Left ventricle myocardium inferior (tissue), 1 donor: Measurements from ENCODE around the gene PAQR7. TPM values are rescaled to one million over a fixed set of nuclear protein-coding genes. Genes with fewer than 3 reads are reported as not detected.
"Not testable (repeated sequence)": the region's sequence is repeated elsewhere in the genome, so short reads cannot be mapped to it uniquely, and the experiment has no call there.

Experiments
- DNase-seq: peaks from one replicate; pipeline ENCODE4 v3.0.0-alpha.2; 2020
- H3K27ac ChIP-seq: fragments of 200-600 bp; replicated peaks from 2 replicates; pipeline ENCODE4 v1.8.0; 2021
- H3K27me3 ChIP-seq: fragments of 200-600 bp; 2 replicates; pipeline ENCODE4 v1.8.0; 2021; ENCODE audit warnings: low read depth
- H3K36me3 ChIP-seq: fragments of 200-600 bp; 2 replicates; pipeline ENCODE4 v1.8.0; 2021
- H3K4me1 ChIP-seq: fragments of 200-600 bp; 2 replicates; pipeline ENCODE4 v1.8.0; 2021
- H3K4me3 ChIP-seq: fragments of 200-600 bp; 2 replicates; pipeline ENCODE4 v1.8.0; 2021; ENCODE audit warnings: mild to moderate bottlenecking, moderate library complexity
- H3K9me3 ChIP-seq: fragments of 200-600 bp; replicated peaks from 2 replicates; pipeline ENCODE4 v1.8.0; 2021
- CTCF ChIP-seq: fragments of 200-600 bp; IDR thresholded peaks from 2 replicates; pipeline ENCODE4 v1.8.0; 2021; ENCODE audit warnings: antibody characterized with exemption, mild to moderate bottlenecking, borderline replicate concordance
- intact Hi-C: fragments of 100-400 bp; cut with micrococcal nuclease; formaldehyde crosslinking; loops from one replicate; pipeline ENCODE4 v1.11.0; 2022
- total RNA-seq: library from RNA; stranded (reverse); fragmentation: NEBNext Ultra II Directional; extraction: Animal tissue kit (Norgen Biotek cat#: 25700); gene quantifications from one replicate; pipeline ENCODE4 v1.2.1, GENCODE V29; 2021
- donor health status: DM: no; HTN: yes; CAD: no; lungs with severe emphysema.

The PAQR7 gene
- total RNA-seq, 1 donor from 2014 or later = 1.9 TPM

GRCh38 chr1:25848531-25848930, 27.0 kb downstream of the PAQR7 start:
- intact Hi-C loops = no loop called here

GRCh38 chr1:25847929-25848328, 27.6 kb downstream of the PAQR7 start:
- Histone ChIP-seq H3K4me3 (no peak overlapping the region), H3K27me3 (no peaks in the 10 kb centered on the region), H3K36me3 (no peaks in the 10 kb centered on the region), H3K4me1 (peaks cover 1% of the 10 kb centered on the region), H3K27ac (no peak overlapping the region), H3K9me3 (no peaks in the 10 kb centered on the region)
- DNase-seq = no peak
- intact Hi-C loops = no loop called here
- no peak for TF ChIP-seq CTCF

More at GRCh38 chr1:25848531-25848930, 27.0 kb downstream of the PAQR7 start:
- H3K4me3 ChIP-seq = no peak overlapping the region
- no peak for DNase-seq
- no peaks in the 10 kb centered on the region for H3K36me3 ChIP-seq
- no peaks in the 10 kb centered on the region for H3K27me3 ChIP-seq
- no peaks in the 10 kb centered on the region for H3K9me3 ChIP-seq
- no peak for TF ChIP-seq CTCF
- no peaks in the 10 kb centered on the region for H3K4me1 ChIP-seq
- no peak overlapping the region for H3K27ac ChIP-seq

- Histone ChIP-seq H3K27me3 (no peaks in the 10 kb centered on the region), H3K36me3 (no peaks in the 10 kb centered on the region), H3K4me1 (peaks cover 9% of the 10 kb centered on the region), H3K9me3 (no peaks in the 10 kb centered on the region), H3K27ac (no peak overlapping the region), H3K4me3 (no peak overlapping the region)
- no peak for TF ChIP-seq CTCF
- no peak for DNase-seq
- intact Hi-C loops = no loop called here
These were observed 29.8 kb downstream of the PAQR7 start for GRCh38 chr1:25845664-25846063.

GRCh38 chr1:25844536-25845337, 30.8 kb downstream of the PAQR7 start:
- H3K4me1 ChIP-seq = peaks cover 9% of the 10 kb centered on the region
- no peaks in the 10 kb centered on the region for H3K36me3 ChIP-seq
- intact Hi-C loops = no loop called here
- TF ChIP-seq CTCF = no peak
- H3K9me3 ChIP-seq = no peaks in the 10 kb centered on the region
- no peak overlapping the region for H3K27ac ChIP-seq
- H3K4me3 ChIP-seq = no peak overlapping the region
- H3K27me3 ChIP-seq = no peaks in the 10 kb centered on the region
- DNase-seq = no peak

GRCh38 chr1:25843483-25843882, 32.0 kb downstream of the PAQR7 start:
- TF ChIP-seq CTCF = no peak
- H3K27me3 ChIP-seq = no peaks in the 10 kb centered on the region
- no peak overlapping the region for H3K27ac ChIP-seq
- no peaks in the 10 kb centered on the region for H3K9me3 ChIP-seq
- no peaks in the 10 kb centered on the region for H3K36me3 ChIP-seq
- peaks cover 9% of the 10 kb centered on the region for H3K4me1 ChIP-seq
- DNase-seq = no peak
- H3K4me3 ChIP-seq = no peak overlapping the region
- intact Hi-C loops = no loop called here

- intact Hi-C loops, H3K9me3 ChIP-seq, H3K36me3 ChIP-seq, H3K27me3 ChIP-seq, H3K4me3 ChIP-seq, DNase-seq, H3K27ac ChIP-seq: not testable (repeated sequence)
- peaks cover 20% of the 10 kb centered on the region for H3K4me1 ChIP-seq
These were observed 35.7 kb downstream of the PAQR7 start for GRCh38 chr1:25839808-25840207.
